ENCODE measurements around the gene A1CF. TPM values are rescaled to one million over a fixed set of nuclear protein-coding genes. Genes with fewer than 3 reads are reported as not detected.

Gene A1CF
- total and polyA plus RNA-seq, 10 of the 15 experiments (the other 5 are each of a cell fraction or from before 2014, with no cell fraction given) = 0.10 TPM; not detected in 9

DNA sequence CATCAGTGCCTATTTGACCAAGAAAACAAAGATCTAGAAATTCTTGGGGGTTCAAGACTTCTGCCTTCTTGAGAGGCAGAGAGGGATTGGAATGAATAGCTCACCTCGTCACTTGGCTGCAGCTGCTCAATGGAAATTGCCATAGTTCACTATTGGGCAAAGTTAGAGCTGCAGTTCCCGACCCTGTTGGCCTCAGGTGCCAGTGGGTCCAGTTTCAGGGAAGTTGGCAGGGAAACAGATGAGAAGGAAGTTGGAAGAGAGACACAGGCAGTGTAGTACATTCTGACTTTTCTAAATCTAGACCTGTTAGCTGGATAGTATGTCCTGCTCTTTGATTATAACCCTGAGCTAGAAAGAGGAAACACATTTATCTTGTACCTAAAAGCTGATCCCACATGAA lies 19.1 kb downstream of the A1CF start:
- WGBS (ENCODE audit: insufficient coverage, insufficient replicate concordance, low lambda C conversion rate, missing lambda C conversion rate) = 0% methylated on average over 2 of the region's 2 CpGs
- no peak overlapping the region for H3K9ac ChIP-seq (ENCODE audit: control insufficient read depth, insufficient read depth, low read length)
- SMC1A ChIA-PET (ENCODE audit: uncharacterized antibody, unreplicated experiment) = interaction anchor here (1.0 kb wide), 1 partner anchor 10 kb away, joined by 3 read pairs; no protein-coding TSS in a partner anchor

More for the DNA sequence above, 19.1 kb downstream of the A1CF start:
- no peak overlapping the region for H3K27ac ChIP-seq (ENCODE audit: control insufficient read depth, insufficient read depth)
- intact Hi-C loops (cut with micrococcal nuclease; ENCODE audit: unreplicated experiment) (no loop called here), in situ Hi-C loops (cut with MboI) (no loop called here)
- H3K4me1 ChIP-seq (ENCODE audit: control insufficient read depth, insufficient read depth, low read length) = no peaks in the 10 kb centered on the region
- TF ChIP-seq, protein P1, sequence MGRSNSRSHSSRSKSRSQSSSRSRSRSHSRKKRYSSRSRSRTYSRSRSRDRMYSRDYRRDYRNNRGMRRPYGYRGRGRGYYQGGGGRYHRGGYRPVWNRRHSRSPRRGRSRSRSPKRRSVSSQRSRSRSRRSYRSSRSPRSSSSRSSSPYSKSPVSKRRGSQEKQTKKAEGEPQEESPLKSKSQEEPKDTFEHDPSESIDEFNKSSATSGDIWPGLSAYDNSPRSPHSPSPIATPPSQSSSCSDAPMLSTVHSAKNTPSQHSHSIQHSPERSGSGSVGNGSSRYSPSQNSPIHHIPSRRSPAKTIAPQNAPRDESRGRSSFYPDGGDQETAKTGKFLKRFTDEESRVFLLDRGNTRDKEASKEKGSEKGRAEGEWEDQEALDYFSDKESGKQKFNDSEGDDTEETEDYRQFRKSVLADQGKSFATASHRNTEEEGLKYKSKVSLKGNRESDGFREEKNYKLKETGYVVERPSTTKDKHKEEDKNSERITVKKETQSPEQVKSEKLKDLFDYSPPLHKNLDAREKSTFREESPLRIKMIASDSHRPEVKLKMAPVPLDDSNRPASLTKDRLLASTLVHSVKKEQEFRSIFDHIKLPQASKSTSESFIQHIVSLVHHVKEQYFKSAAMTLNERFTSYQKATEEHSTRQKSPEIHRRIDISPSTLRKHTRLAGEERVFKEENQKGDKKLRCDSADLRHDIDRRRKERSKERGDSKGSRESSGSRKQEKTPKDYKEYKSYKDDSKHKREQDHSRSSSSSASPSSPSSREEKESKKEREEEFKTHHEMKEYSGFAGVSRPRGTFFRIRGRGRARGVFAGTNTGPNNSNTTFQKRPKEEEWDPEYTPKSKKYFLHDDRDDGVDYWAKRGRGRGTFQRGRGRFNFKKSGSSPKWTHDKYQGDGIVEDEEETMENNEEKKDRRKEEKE (IDR thresholded peaks at IDR 0.05) = no peak
- no peak for TF ChIP-seq ZNF207 (IDR thresholded peaks at IDR 0.05; ENCODE audit: borderline replicate concordance)
- TF ChIP-seq YY1 (IDR thresholded peaks at IDR 0.05; ENCODE audit: low read depth, low read length) = no peak
- TF ChIP-seq STAT3 (IDR thresholded peaks at IDR 0.05; ENCODE audit: low read depth, low read length) = no peak
- TF ChIP-seq, protein P2, sequence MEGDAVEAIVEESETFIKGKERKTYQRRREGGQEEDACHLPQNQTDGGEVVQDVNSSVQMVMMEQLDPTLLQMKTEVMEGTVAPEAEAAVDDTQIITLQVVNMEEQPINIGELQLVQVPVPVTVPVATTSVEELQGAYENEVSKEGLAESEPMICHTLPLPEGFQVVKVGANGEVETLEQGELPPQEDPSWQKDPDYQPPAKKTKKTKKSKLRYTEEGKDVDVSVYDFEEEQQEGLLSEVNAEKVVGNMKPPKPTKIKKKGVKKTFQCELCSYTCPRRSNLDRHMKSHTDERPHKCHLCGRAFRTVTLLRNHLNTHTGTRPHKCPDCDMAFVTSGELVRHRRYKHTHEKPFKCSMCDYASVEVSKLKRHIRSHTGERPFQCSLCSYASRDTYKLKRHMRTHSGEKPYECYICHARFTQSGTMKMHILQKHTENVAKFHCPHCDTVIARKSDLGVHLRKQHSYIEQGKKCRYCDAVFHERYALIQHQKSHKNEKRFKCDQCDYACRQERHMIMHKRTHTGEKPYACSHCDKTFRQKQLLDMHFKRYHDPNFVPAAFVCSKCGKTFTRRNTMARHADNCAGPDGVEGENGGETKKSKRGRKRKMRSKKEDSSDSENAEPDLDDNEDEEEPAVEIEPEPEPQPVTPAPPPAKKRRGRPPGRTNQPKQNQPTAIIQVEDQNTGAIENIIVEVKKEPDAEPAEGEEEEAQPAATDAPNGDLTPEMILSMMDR (IDR thresholded peaks at IDR 0.05 in 2 of 3, conservative IDR thresholded peaks at IDR 0.05 in 1 of 3; ENCODE audit: control insufficient read depth in 2 of 3, extremely low read depth in 1 of 3, insufficient read depth in 1 of 3, low read depth in 3 of 3, low read length in 3 of 3) = no peak
- TF ChIP-seq, protein P3, sequence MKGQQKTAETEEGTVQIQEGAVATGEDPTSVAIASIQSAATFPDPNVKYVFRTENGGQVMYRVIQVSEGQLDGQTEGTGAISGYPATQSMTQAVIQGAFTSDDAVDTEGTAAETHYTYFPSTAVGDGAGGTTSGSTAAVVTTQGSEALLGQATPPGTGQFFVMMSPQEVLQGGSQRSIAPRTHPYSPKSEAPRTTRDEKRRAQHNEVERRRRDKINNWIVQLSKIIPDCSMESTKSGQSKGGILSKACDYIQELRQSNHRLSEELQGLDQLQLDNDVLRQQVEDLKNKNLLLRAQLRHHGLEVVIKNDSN (IDR thresholded peaks at IDR 0.05; ENCODE audit: borderline replicate concordance, extremely low read length, insufficient read depth, low read depth, low read length) = no peak
- TF ChIP-seq, protein P4, sequence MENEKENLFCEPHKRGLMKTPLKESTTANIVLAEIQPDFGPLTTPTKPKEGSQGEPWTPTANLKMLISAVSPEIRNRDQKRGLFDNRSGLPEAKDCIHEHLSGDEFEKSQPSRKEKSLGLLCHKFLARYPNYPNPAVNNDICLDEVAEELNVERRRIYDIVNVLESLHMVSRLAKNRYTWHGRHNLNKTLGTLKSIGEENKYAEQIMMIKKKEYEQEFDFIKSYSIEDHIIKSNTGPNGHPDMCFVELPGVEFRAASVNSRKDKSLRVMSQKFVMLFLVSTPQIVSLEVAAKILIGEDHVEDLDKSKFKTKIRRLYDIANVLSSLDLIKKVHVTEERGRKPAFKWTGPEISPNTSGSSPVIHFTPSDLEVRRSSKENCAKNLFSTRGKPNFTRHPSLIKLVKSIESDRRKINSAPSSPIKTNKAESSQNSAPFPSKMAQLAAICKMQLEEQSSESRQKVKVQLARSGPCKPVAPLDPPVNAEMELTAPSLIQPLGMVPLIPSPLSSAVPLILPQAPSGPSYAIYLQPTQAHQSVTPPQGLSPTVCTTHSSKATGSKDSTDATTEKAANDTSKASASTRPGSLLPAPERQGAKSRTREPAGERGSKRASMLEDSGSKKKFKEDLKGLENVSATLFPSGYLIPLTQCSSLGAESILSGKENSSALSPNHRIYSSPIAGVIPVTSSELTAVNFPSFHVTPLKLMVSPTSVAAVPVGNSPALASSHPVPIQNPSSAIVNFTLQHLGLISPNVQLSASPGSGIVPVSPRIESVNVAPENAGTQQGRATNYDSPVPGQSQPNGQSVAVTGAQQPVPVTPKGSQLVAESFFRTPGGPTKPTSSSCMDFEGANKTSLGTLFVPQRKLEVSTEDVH (IDR thresholded peaks at IDR 0.05; ENCODE audit: low read depth, partially characterized antibody) = no peak
- no peak for TF ChIP-seq EED (IDR thresholded peaks at IDR 0.05; ENCODE audit: low read depth)
- no peak for TF ChIP-seq HDGF (IDR thresholded peaks at IDR 0.05)
- BruUV-seq (replicated peaks) = no TSS peak
- no peaks in the 10 kb centered on the region for H4K20me1 ChIP-seq (ENCODE audit: control insufficient read depth, insufficient read depth)
- ATAC-seq (no peak), FAIRE-seq (no peak), DNase-seq (ENCODE audit: low read depth, low spot score) (no peak)
- H3K36me3 ChIP-seq (ENCODE audit: control insufficient read depth in 2 of 2, insufficient read depth in 2 of 2, low read length in 1 of 2) = no peaks in the 10 kb centered on the region
- no peaks in the 10 kb centered on the region for H3K9me3 ChIP-seq (replicated peaks; ENCODE audit: control insufficient read depth, insufficient read depth, low read length)
- no peaks in the 10 kb centered on the region for H3K27me3 ChIP-seq (replicated peaks in 1 of 2; ENCODE audit: control insufficient read depth in 2 of 2, insufficient read depth in 2 of 2, low read length in 1 of 2)
- no peak overlapping the region for H3K4me2 ChIP-seq (ENCODE audit: control insufficient read depth, insufficient read depth)
- H3K79me2 ChIP-seq (ENCODE audit: control insufficient read depth, insufficient read depth, low read length) = no peaks in the 10 kb centered on the region
- H2AFZ ChIP-seq (ENCODE audit: control insufficient read depth, low read depth, low read length) = no peak overlapping the region
- ChIA-PET POLR2A (no interaction called here), CTCF (no interaction called here), RAD21 (ENCODE audit: unreplicated experiment) (no interaction called here)
- no peak overlapping the region for H3K4me3 ChIP-seq

Measured in GM12878 (cell line).